HepG2 (cell line): Measurements from ENCODE around the gene ACAD11. TPM values are rescaled to one million over a fixed set of nuclear protein-coding genes. Genes with fewer than 3 reads are reported as not detected.

Source experiments
- FOSL1 ChIP-seq: sonication (generic); formaldehyde crosslinking; IDR thresholded peaks from 2 replicates; pipeline ENCODE4 v1.9.0; 2021; ENCODE audit warnings: missing genetic modification reagents, borderline replicate concordance
- LCORL ChIP-seq, 2 experiments: fragments of 450-650 bp in 1 of 2; sonication (generic) in 1 of 2; formaldehyde crosslinking in 1 of 2; IDR thresholded peaks; 2 replicates each; pipeline versions ENCODE4 v1.5.0 to v1.6.1; 2017 to 2020; ENCODE audit warnings: antibody characterized with exemption in 1 of 2, missing genetic modification reagents in 1 of 2
- NFKBIZ ChIP-seq: IDR thresholded peaks from 2 replicates; pipeline ENCODE4 v1.6.1; 2018; ENCODE audit warnings: missing genetic modification reagents, missing compliant biosample characterization
- NFRKB ChIP-seq: fragments of 450-650 bp; IDR thresholded peaks from 2 replicates; pipeline ENCODE4 v1.6.1; 2017
- NR2F6 ChIP-seq, 2 experiments: IDR thresholded peaks; 2 replicates each; pipeline ENCODE4 v1.6.1; 2016; ENCODE audit warnings: antibody characterized with exemption in 1 of 2, mild to moderate bottlenecking in 1 of 2
- PRDM15 ChIP-seq: sonication (generic); formaldehyde crosslinking; IDR thresholded peaks from 2 replicates; pipeline ENCODE4 v1.4.0; 2020; ENCODE audit warnings: missing genetic modification reagents
- RXRB ChIP-seq: IDR thresholded peaks from 2 replicates; pipeline ENCODE4 v1.6.1; 2016; ENCODE audit warnings: borderline replicate concordance, missing genetic modification reagents, missing compliant biosample characterization
- SALL1 ChIP-seq: sonication (generic); formaldehyde crosslinking; IDR thresholded peaks from 2 replicates; pipeline ENCODE4 v1.8.0; 2022; ENCODE audit warnings: mild to moderate bottlenecking, missing genetic modification reagents
- ZBTB14 ChIP-seq: sonication (generic); formaldehyde crosslinking; IDR thresholded peaks from 2 replicates; pipeline ENCODE4 v1.4.0; 2020; ENCODE audit warnings: missing genetic modification reagents
- ZNF280D ChIP-seq: sonication (generic); formaldehyde crosslinking; IDR thresholded peaks from 2 replicates; pipeline ENCODE4 v1.5.1; 2020; ENCODE audit warnings: mild to moderate bottlenecking, missing genetic modification reagents
- ZNF468 ChIP-seq: sonication (generic); formaldehyde crosslinking; IDR thresholded peaks from 2 replicates; pipeline ENCODE4 v1.8.0; 2022; ENCODE audit warnings: mild to moderate bottlenecking, moderate library complexity, missing genetic modification reagents
- ZNF646 ChIP-seq: sonication (generic); formaldehyde crosslinking; IDR thresholded peaks from 2 replicates; pipeline ENCODE4 v1.9.0; 2021; ENCODE audit warnings: mild to moderate bottlenecking, missing genetic modification reagents
- polyA plus RNA-seq, 8 experiments: library from polyadenylated mRNA; depleted of rRNA in 3 of 8; stranded (reverse) in 7 of 8; unstranded in 1 of 8; fragments of >200 nt; fragmentation: Illumina TruSeq in 4 of 8; extraction: Trizol in 4 of 8; gene quantifications; 2 replicates each; pipeline versions ENCODE4 v1.2.1 to v1.2.3, GENCODE V29; 2011 to 2016; ENCODE audit warnings: low read depth in 4 of 8, missing spikeins in 1 of 8, mixed read lengths in 1 of 8; ENCODE audit not compliant: insufficient read depth in 1 of 8
- total RNA-seq, 5 experiments: library from RNA; depleted of rRNA; stranded (reverse); fragments of >200 nt; fragmentation: Illumina TruSeq; extraction: Trizol; gene quantifications; 2 replicates each; pipeline ENCODE4 v1.2.3, GENCODE V29; 2016; ENCODE audit warnings: low read depth in 1 of 5

The ACAD11 gene
- total and polyA plus RNA-seq, 2 of the 13 experiments (the other 11 are each of a cell fraction or from before 2014, with no cell fraction given): 30.6 to 56.9 TPM

GRCh38 chr3:132657869-132658747 is 1.5 kb downstream of the ACAD11 start (continued):
- TF ChIP-seq ZNF280D (CRISPR knock-in tag): 0 out of 2 replicates have a peak, but pooled peaks have one; percentile 51
- TF ChIP-seq ZNF468 (CRISPR knock-in tag): no peak
- TF ChIP-seq FOSL1 (CRISPR knock-in tag): no peak
- TF ChIP-seq PRDM15 (CRISPR knock-in tag): no peak
- no peak; the same call in 1 of the 2 replicates for TF ChIP-seq NR2F6 (IDR thresholded peaks at IDR 0.05)
- TF ChIP-seq NR2F6 (CRISPR knock-in tag; IDR thresholded peaks at IDR 0.05): no peak; the same call in 1 of the 2 replicates
- peak; percentile 89 for TF ChIP-seq LCORL (IDR thresholded peaks at IDR 0.05)
- peak; percentile 74 for TF ChIP-seq LCORL (CRISPR knock-in tag; IDR thresholded peaks at IDR 0.05)
- peak; percentile 68; the same call in 1 of the 2 replicates for TF ChIP-seq RXRB
- TF ChIP-seq NFKBIZ (CRISPR knock-in tag): no peak
- TF ChIP-seq ZBTB14 (CRISPR knock-in tag): no peak
- TF ChIP-seq SALL1 (CRISPR knock-in tag): 0 out of 2 replicates have a peak, but pooled peaks have one; percentile 16
- TF ChIP-seq ZNF646: no peak
- TF ChIP-seq NFRKB: no peak
